Muscle of leg (tissue), 9 donors: ENCODE results near the gene PON2. TPM values are rescaled to one million over a fixed set of nuclear protein-coding genes. Genes with fewer than 3 reads are reported as not detected.

Source experiments
- polyA plus RNA-seq, 8 donors: library from polyadenylated mRNA; unstranded; fragments of 120-200 nt; gene quantifications; one replicate each; pipeline versions ENCODE4 v1.2.1 to v1.2.3, GENCODE V29; 2013; ENCODE audit warnings: inconsistent platforms in 1 of 8, low replicate concordance in 1 of 8; ENCODE audit not compliant: insufficient read length in 8 of 8, insufficient read depth in 1 of 8
- total RNA-seq: library from RNA; stranded (reverse); fragments of 120-200 nt; gene quantifications from one replicate; pipeline ENCODE4 v1.2.4, GENCODE V29; 2013

PON2 gene
- total and polyA plus RNA-seq, 9 donors, result 66.7 to 153 (median 81.6) TPM

Other genes with a start within 250 kb of the PON2 start
- gene PON1, start 110.5 kb downstream of the PON2 start, total RNA-seq, result 0.31 TPM
- under 1 TPM; 0.28 to 0.52 (median 0.33) TPM for gene PON1, start 110.5 kb downstream of the PON2 start, polyA plus RNA-seq
- 5.0 TPM for gene PON3, start 38.7 kb downstream of the PON2 start, total RNA-seq
- gene PON3, start 38.7 kb downstream of the PON2 start, polyA plus RNA-seq, result 1 to 10 TPM; 3.4 to 6.5 (median 5.2) TPM
- 32.5 TPM for gene ASB4, start 50.9 kb upstream of the PON2 start, total RNA-seq
- 10 to 100 TPM; 18.6 to 50.5 (median 29.2) TPM for gene ASB4, start 50.9 kb upstream of the PON2 start, polyA plus RNA-seq
- gene PDK4, start 161.5 kb upstream of the PON2 start, total RNA-seq, result 13.6 TPM
- gene PDK4, start 161.5 kb upstream of the PON2 start, polyA plus RNA-seq, result 10 to 100 TPM; 11.2 to 17.8 (median 14.3) TPM